ENCODE data around the gene DCDC1.
A peak's percentile ranks its signal among the peaks of the same experiment; 100 is the strongest.

The DCDC1 gene

GRCh38 chr11:31231601-31232000 is 137.9 kb downstream of the DCDC1 start:
- DNase-seq = no peak

GRCh38 chr11:31218847-31219246 is 150.7 kb downstream of the DCDC1 start:
- DNase-seq = no peak

- no peak for DNase-seq
Measured at GRCh38 chr11:31214372-31214771, 155.2 kb downstream of the DCDC1 start.

GRCh38 chr11:31199378-31199777 is 170.2 kb downstream of the DCDC1 start:
- DNase-seq = no peak

- no peak for DNase-seq
Measured at GRCh38 chr11:31173926-31174680, 195.4 kb downstream of the DCDC1 start.

- DNase-seq = no peak
Measured at GRCh38 chr11:31160504-31161422, 208.8 kb downstream of the DCDC1 start.

- DNase-seq = no peak
Measured at GRCh38 chr11:31150841-31151240, 218.7 kb downstream of the DCDC1 start.

GRCh38 chr11:31150011-31150410 is 219.5 kb downstream of the DCDC1 start:
- DNase-seq = no peak

- DNase-seq = no peak
Measured at GRCh38 chr11:31141789-31142188, 227.8 kb downstream of the DCDC1 start.

GRCh38 chr11:31139479-31139878 is 230.1 kb downstream of the DCDC1 start:
- no peak for DNase-seq

GRCh38 chr11:31132531-31133421 is 236.8 kb downstream of the DCDC1 start:
- no peak for DNase-seq

- DNase-seq = no peak
Measured at GRCh38 chr11:31131760-31132159, 237.8 kb downstream of the DCDC1 start.

- no peak for DNase-seq
Measured at GRCh38 chr11:31127290-31127689, 242.2 kb downstream of the DCDC1 start.

GRCh38 chr11:31120428-31120827 is 249.1 kb downstream of the DCDC1 start:
- DNase-seq = no peak

- DNase-seq = no peak
Measured at GRCh38 chr11:31118566-31118965, 251.0 kb downstream of the DCDC1 start.

GRCh38 chr11:31117038-31117437 is 252.5 kb downstream of the DCDC1 start:
- no peak for DNase-seq

GRCh38 chr11:31114442-31114841 is 255.1 kb downstream of the DCDC1 start:
- DNase-seq = no peak

GRCh38 chr11:31110830-31111229 is 258.7 kb downstream of the DCDC1 start:
- DNase-seq = no peak

GRCh38 chr11:31109446-31109845 is 260.1 kb downstream of the DCDC1 start:
- DNase-seq = no peak

- no peak for DNase-seq
Measured at GRCh38 chr11:31107649-31108048, 261.9 kb downstream of the DCDC1 start.

GRCh38 chr11:31106968-31107576 is 262.5 kb downstream of the DCDC1 start:
- DNase-seq = peak; percentile 49 to 53

- DNase-seq = no peak
Measured at GRCh38 chr11:31106326-31106725, 263.2 kb downstream of the DCDC1 start.

- DNase-seq = no peak
Measured at GRCh38 chr11:31102875-31103274, 266.7 kb downstream of the DCDC1 start.

Measured in activated T-cell treated with anti-CD3 and anti-CD28 coated beads, Interleukin-2, amount 50 U/mL, for 48 hours (primary cell).